HG03354 (cell line): ENCODE measurements around the gene ERGIC1.

Experiments
- ATAC-seq: cut with Tn5 transposase; IDR thresholded peaks from one replicate; pipeline ENCODE4 v1.9.1; 2021; ENCODE audit warnings: mild to moderate bottlenecking; ENCODE audit not compliant: unreplicated experiment, poor library complexity, severe bottlenecking

Gene ERGIC1

GRCh38 chr5:172953776-172954675 lies 120.0 kb downstream of the ERGIC1 start:
- ATAC-seq, result no peak

- ATAC-seq, result no peak
Observed at GRCh38 chr5:172954751-172955159, 120.7 kb downstream of the ERGIC1 start.

- no peak for ATAC-seq
Observed at GRCh38 chr5:172956228-172956627, 122.2 kb downstream of the ERGIC1 start.

- ATAC-seq, result no peak
Observed at GRCh38 chr5:172956936-172957335, 122.9 kb downstream of the ERGIC1 start.

- no peak for ATAC-seq
Observed at GRCh38 chr5:172957458-172957857, 123.4 kb downstream of the ERGIC1 start.

- peak; percentile 73 for ATAC-seq
Observed at GRCh38 chr5:172958331-172959046, 124.4 kb downstream of the ERGIC1 start.

- peak; percentile 2 for ATAC-seq
Observed at GRCh38 chr5:172959824-172960799, 126.1 kb downstream of the ERGIC1 start.

GRCh38 chr5:172969921-172970320 lies 135.9 kb downstream of the ERGIC1 start:
- no peak for ATAC-seq

GRCh38 chr5:172971482-172971881 lies 137.4 kb downstream of the ERGIC1 start:
- ATAC-seq, result no peak

GRCh38 chr5:172972552-172972951 lies 138.5 kb downstream of the ERGIC1 start:
- no peak for ATAC-seq

GRCh38 chr5:172973127-172973916 lies 139.3 kb downstream of the ERGIC1 start:
- ATAC-seq, result no peak

GRCh38 chr5:172973931-172974330 lies 139.9 kb downstream of the ERGIC1 start:
- ATAC-seq, result no peak

- ATAC-seq, result no peak
Observed at GRCh38 chr5:172975289-172975688, 141.2 kb downstream of the ERGIC1 start.

- ATAC-seq, result no peak
Observed at GRCh38 chr5:172979778-172980177, 145.7 kb downstream of the ERGIC1 start.

GRCh38 chr5:172981931-172982330 lies 147.9 kb downstream of the ERGIC1 start:
- ATAC-seq, result no peak

- ATAC-seq, result peak; percentile 91
Observed at GRCh38 chr5:172983542-172984243, 149.6 kb downstream of the ERGIC1 start, which contains the start of gene ATP6V0E1. ATP6V0E1 (plus strand) TSS chr5:172983771; CDS start chr5:172983861, 90 bp downstream.

- peak; percentile 78 for ATAC-seq
Observed at GRCh38 chr5:172984244-172984953, 150.3 kb downstream of the ERGIC1 start.

- no peak for ATAC-seq
Observed at GRCh38 chr5:172985596-172985995, 151.5 kb downstream of the ERGIC1 start.
